ENCODE results near the gene LCP2.

DNA sequence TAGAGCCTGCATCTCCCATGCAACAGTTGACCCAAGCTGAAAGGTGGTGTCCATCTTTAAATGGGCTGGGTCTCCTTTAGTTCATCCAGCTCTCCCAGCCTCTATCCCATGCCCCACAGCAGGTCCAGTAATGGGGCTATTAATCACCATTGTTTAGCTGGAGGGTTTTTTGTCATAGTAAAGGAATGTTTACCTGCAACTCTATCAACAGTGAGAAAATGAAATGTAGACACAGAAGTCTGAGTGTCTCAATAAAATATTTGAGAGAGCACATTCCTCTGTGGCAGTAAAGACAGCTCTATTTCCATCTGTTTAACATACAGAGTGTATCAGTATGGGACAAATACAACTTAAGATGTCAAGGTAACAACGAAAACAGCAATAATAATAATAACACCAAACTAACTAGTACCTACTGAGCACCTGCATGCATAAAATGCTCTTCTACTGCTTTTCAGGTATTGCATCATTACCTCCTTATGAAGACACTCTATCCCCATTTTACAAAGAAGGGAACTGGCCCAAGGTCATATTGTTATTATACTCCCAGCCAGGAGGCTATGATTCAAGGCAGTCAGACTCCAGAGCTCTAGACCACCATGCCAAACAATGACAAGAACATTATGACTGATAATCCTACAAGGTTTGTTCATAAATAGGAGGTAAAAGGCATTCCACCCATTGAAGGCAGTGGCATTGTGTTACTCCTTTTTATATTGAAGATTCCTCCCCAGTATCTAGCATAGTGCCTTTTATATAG, 85.8 kb downstream of the LCP2 start:
- TF ChIP-seq, protein P1, sequence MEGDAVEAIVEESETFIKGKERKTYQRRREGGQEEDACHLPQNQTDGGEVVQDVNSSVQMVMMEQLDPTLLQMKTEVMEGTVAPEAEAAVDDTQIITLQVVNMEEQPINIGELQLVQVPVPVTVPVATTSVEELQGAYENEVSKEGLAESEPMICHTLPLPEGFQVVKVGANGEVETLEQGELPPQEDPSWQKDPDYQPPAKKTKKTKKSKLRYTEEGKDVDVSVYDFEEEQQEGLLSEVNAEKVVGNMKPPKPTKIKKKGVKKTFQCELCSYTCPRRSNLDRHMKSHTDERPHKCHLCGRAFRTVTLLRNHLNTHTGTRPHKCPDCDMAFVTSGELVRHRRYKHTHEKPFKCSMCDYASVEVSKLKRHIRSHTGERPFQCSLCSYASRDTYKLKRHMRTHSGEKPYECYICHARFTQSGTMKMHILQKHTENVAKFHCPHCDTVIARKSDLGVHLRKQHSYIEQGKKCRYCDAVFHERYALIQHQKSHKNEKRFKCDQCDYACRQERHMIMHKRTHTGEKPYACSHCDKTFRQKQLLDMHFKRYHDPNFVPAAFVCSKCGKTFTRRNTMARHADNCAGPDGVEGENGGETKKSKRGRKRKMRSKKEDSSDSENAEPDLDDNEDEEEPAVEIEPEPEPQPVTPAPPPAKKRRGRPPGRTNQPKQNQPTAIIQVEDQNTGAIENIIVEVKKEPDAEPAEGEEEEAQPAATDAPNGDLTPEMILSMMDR (IDR thresholded peaks at IDR 0.05; ENCODE audit: extremely low read depth in 1 of 2, insufficient read depth in 1 of 2, low read depth in 1 of 2, low read length in 2 of 2), result no peak
- TF ChIP-seq POLR2A (IDR thresholded peaks at IDR 0.05; ENCODE audit: low read depth, low read length), result no peak
- no peak for TF ChIP-seq MYC (IDR thresholded peaks at IDR 0.05; ENCODE audit: low read depth, low read length)
- no peak for TF ChIP-seq EZH2 (IDR thresholded peaks at IDR 0.05; ENCODE audit: borderline replicate concordance, low read depth, low read length, severe bottlenecking)

Data from endothelial cell of umbilical vein (primary cell).